ENCODE measurements around the gene SEC14L2.

DNA sequence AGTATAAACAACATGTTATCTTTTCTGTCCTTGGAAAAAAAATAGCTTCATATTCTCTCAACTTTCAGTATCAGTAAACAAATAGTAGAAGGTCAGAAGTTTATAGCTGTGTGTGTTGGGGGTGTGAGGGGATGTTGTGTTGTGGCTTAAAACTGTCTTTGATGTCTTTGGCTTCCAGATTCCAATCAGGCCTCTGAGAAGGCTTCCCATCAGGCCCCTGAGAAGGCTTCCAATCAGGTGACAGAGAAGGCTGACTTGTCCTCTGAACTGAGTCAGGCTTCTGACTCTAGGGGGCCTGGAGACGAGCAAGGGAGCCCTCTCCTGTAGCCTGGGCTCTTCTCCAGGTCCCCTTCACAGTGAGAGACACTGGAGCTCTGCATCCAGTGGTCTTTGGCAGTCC is 38.0 kb downstream of the SEC14L2 start:
- TF ChIP-seq EZH2 (IDR thresholded peaks at IDR 0.05; ENCODE audit: insufficient read depth, low read length) = no peak
- TF ChIP-seq, protein P1, sequence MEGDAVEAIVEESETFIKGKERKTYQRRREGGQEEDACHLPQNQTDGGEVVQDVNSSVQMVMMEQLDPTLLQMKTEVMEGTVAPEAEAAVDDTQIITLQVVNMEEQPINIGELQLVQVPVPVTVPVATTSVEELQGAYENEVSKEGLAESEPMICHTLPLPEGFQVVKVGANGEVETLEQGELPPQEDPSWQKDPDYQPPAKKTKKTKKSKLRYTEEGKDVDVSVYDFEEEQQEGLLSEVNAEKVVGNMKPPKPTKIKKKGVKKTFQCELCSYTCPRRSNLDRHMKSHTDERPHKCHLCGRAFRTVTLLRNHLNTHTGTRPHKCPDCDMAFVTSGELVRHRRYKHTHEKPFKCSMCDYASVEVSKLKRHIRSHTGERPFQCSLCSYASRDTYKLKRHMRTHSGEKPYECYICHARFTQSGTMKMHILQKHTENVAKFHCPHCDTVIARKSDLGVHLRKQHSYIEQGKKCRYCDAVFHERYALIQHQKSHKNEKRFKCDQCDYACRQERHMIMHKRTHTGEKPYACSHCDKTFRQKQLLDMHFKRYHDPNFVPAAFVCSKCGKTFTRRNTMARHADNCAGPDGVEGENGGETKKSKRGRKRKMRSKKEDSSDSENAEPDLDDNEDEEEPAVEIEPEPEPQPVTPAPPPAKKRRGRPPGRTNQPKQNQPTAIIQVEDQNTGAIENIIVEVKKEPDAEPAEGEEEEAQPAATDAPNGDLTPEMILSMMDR (IDR thresholded peaks at IDR 0.05; ENCODE audit: insufficient read depth, low read depth, low read length) = no peak

Data from astrocyte (in vitro differentiated cells and primary cell).